H1 (cell line): Measurements from ENCODE around the gene LBX2. TPM values are rescaled to one million over a fixed set of nuclear protein-coding genes. Genes with fewer than 3 reads are reported as not detected.

Experiments used
- CTCF ChIA-PET: fragments of 300-600 bp; sonication (Branson Sonifier 250); formaldehyde crosslinking; loops from one replicate; lab custom pipeline; 2021; ENCODE audit not compliant: partially characterized antibody; lab: Charles Lee
- POLR2A ChIA-PET: fragments of 300-600 bp; sonication (Branson Sonifier 250); formaldehyde crosslinking; loops from one replicate; lab custom pipeline; 2021; ENCODE audit warnings: inconsistent platforms; ENCODE audit not compliant: partially characterized antibody; lab: Charles Lee
- DNase-seq, 2 experiments: peaks; one replicate each; pipeline versions ENCODE4 v3.0.0 to v3.0.0-alpha.2; 2010 to 2022; ENCODE audit warnings: low spot score in 2 of 2, low read depth in 1 of 2, mixed read lengths in 1 of 2
- FAIRE-seq: peaks from 2 replicates; lab custom pipeline; 2011; peaks lifted over from hg19 to GRCh38; lab: Jason Lieb, UNC
- H2AFZ ChIP-seq: 2 replicates; pipeline ENCODE4 v1.8.1; 2012; ENCODE audit warnings: low read length, inconsistent platforms
- H2AK5ac ChIP-seq: 2 replicates; pipeline ENCODE4 v1.6.1; 2013; ENCODE audit warnings: low read depth, low read length
- H2BK120ac ChIP-seq: replicated peaks from 2 replicates; pipeline ENCODE3; 2013; ENCODE audit warnings: low read depth, low read length, inconsistent platforms
- H2BK12ac ChIP-seq: 2 replicates; pipeline ENCODE4 v1.6.1; 2013; ENCODE audit warnings: low read depth, low read length
- H2BK15ac ChIP-seq: 2 replicates; pipeline ENCODE4 v1.6.1; 2013; ENCODE audit warnings: low read length
- H2BK20ac ChIP-seq: 2 replicates; pipeline ENCODE4 v1.6.1; 2013; ENCODE audit warnings: low read length
- H2BK5ac ChIP-seq: 2 replicates; pipeline ENCODE4 v1.6.1; 2013; ENCODE audit warnings: low read depth, low read length
- H3K14ac ChIP-seq: 2 replicates; pipeline ENCODE4 v1.6.1; 2013; ENCODE audit warnings: inconsistent platforms; ENCODE audit not compliant: insufficient read length
- H3K18ac ChIP-seq: 2 replicates; pipeline ENCODE4 v1.6.1; 2013; ENCODE audit warnings: low read length; ENCODE audit errors: extremely low read depth
- H3K23ac ChIP-seq: 2 replicates; pipeline ENCODE4 v1.6.1; 2013; ENCODE audit warnings: inconsistent platforms; ENCODE audit not compliant: insufficient read length
- H3K23me2 ChIP-seq: 2 replicates; pipeline ENCODE4 v1.6.1; 2013; ENCODE audit warnings: low read depth, low read length
- H3K27ac ChIP-seq: 2 replicates; pipeline ENCODE4 v1.6.1; 2011; ENCODE audit warnings: low read depth, low read length, inconsistent platforms
- H3K27me3 ChIP-seq, 4 experiments: replicated peaks in 1 of 4; 1 replicate in 1 of 4; 2 replicates in 3 of 4; pipeline versions ENCODE4 v1.6.1 to v1.8.1; 2011 to 2013; ENCODE audit warnings: low read length in 3 of 4, mild to moderate bottlenecking in 3 of 4, inconsistent platforms in 2 of 4, mixed read lengths in 2 of 4, moderate library complexity in 1 of 4; ENCODE audit not compliant: control insufficient read depth in 3 of 4, insufficient read depth in 3 of 4; ENCODE audit errors: extremely low read depth in 1 of 4
- H3K36me3 ChIP-seq, 4 experiments: 2 replicates each; pipeline versions ENCODE4 v1.6.1 to v1.8.1; 2011 to 2013; ENCODE audit warnings: mild to moderate bottlenecking in 4 of 4, low read length in 3 of 4, moderate library complexity in 2 of 4, control low read depth in 1 of 4, inconsistent platforms in 1 of 4; ENCODE audit not compliant: insufficient read depth in 4 of 4, control insufficient read depth in 2 of 4
- H3K4ac ChIP-seq: replicated peaks from 2 replicates; pipeline ENCODE3; 2013; ENCODE audit warnings: low read length, low read depth, mixed read lengths, inconsistent platforms; ENCODE audit not compliant: insufficient read length
- H3K4me1 ChIP-seq, 4 experiments: replicated peaks in 1 of 4; 1 replicate in 1 of 4; 2 replicates in 3 of 4; pipeline versions ENCODE4 v1.6.1 to v1.8.1; 2011 to 2013; ENCODE audit warnings: low read length in 3 of 4, inconsistent platforms in 2 of 4, mixed read lengths in 1 of 4; ENCODE audit not compliant: insufficient read depth in 4 of 4, control insufficient read depth in 3 of 4
- H3K4me2 ChIP-seq, 2 experiments: 2 replicates each; pipeline versions ENCODE4 v1.6.1 to v1.8.1; 2011 to 2013; ENCODE audit warnings: low read depth in 2 of 2, low read length in 2 of 2, control low read depth in 1 of 2, inconsistent platforms in 1 of 2, mild to moderate bottlenecking in 1 of 2; ENCODE audit not compliant: insufficient read depth in 1 of 2
- H3K4me3 ChIP-seq, 4 experiments: fragments of 200-600, 300-600 bp in 1 of 4; sonication (generic), shearing (Covaris generic), sonication (Bioruptor Twin) in 1 of 4; 2 replicates each; pipeline versions ENCODE4 v1.5.1 to v1.8.1; 2011 to 2016; ENCODE audit warnings: low read length in 4 of 4, low read depth in 3 of 4, control low read depth in 2 of 4, inconsistent platforms in 2 of 4, mild to moderate bottlenecking in 2 of 4, mixed read lengths in 1 of 4, moderate library complexity in 1 of 4; ENCODE audit not compliant: insufficient read depth in 2 of 4; ENCODE audit errors: extremely low read depth in 1 of 4
- H3K56ac ChIP-seq: replicated peaks from 2 replicates; pipeline ENCODE3; 2013; ENCODE audit warnings: low read depth, mild to moderate bottlenecking, mixed read lengths, low read length, inconsistent platforms; ENCODE audit not compliant: insufficient read length
- H3K79me1 ChIP-seq: 2 replicates; pipeline ENCODE4 v1.6.1; 2013; ENCODE audit warnings: low read depth, low read length, control low read depth
- H3K79me2 ChIP-seq, 2 experiments: 2 replicates each; pipeline versions ENCODE4 v1.6.1 to v1.8.1; 2012 to 2013; ENCODE audit warnings: low read length in 2 of 2, mild to moderate bottlenecking in 2 of 2, inconsistent platforms in 1 of 2; ENCODE audit not compliant: insufficient read depth in 2 of 2, control insufficient read depth in 1 of 2
- H3K9ac ChIP-seq, 4 experiments: replicated peaks in 1 of 4; 1 replicate in 1 of 4; 2 replicates in 3 of 4; pipeline versions ENCODE4 v1.6.1 to v1.8.1; 2011 to 2013; ENCODE audit warnings: low read depth in 3 of 4, low read length in 3 of 4, control low read depth in 2 of 4, mild to moderate bottlenecking in 2 of 4, moderate library complexity in 2 of 4, inconsistent platforms in 1 of 4; ENCODE audit errors: extremely low read depth in 1 of 4
- H3K9me3 ChIP-seq, 2 experiments: 2 replicates each; pipeline versions ENCODE4 v1.6.1 to v1.8.1; 2012 to 2013; ENCODE audit warnings: mild to moderate bottlenecking in 2 of 2, moderate library complexity in 2 of 2, control low read depth in 1 of 2, inconsistent platforms in 1 of 2, low read depth in 1 of 2, low read length in 1 of 2, mixed read lengths in 1 of 2; ENCODE audit not compliant: insufficient read depth in 2 of 2
- H4K20me1 ChIP-seq, 2 experiments: replicated peaks in 1 of 2; 2 replicates each; pipeline versions ENCODE3 to v1.8.1; 2011 to 2013; ENCODE audit warnings: inconsistent platforms in 2 of 2, low read length in 2 of 2, mild to moderate bottlenecking in 1 of 2; ENCODE audit not compliant: insufficient read depth in 2 of 2, control insufficient read depth in 1 of 2
- H4K5ac ChIP-seq: 2 replicates; pipeline ENCODE4 v1.6.1; 2013; ENCODE audit warnings: low read length, low read depth, mixed read lengths, inconsistent platforms; ENCODE audit not compliant: insufficient read length
- H4K8ac ChIP-seq: 2 replicates; pipeline ENCODE4 v1.8.0; 2013; ENCODE audit warnings: mild to moderate bottlenecking, moderate library complexity, low read length, inconsistent platforms; ENCODE audit not compliant: insufficient read depth; ENCODE audit errors: extremely low read depth
- H4K91ac ChIP-seq: replicated peaks from 2 replicates; pipeline ENCODE3; 2013; ENCODE audit warnings: low read length, mixed read lengths, inconsistent platforms; ENCODE audit not compliant: insufficient read length
- BCL11A ChIP-seq, 2 experiments: IDR thresholded peaks; one replicate each; pipeline ENCODE4 v1.6.1; 2011; ENCODE audit warnings: low read depth in 2 of 2, low read length in 2 of 2, mild to moderate bottlenecking in 2 of 2
- CBX5 ChIP-seq: fragments of 300-800, 300-1000 bp; sonication (generic); IDR thresholded peaks from 2 replicates; pipeline ENCODE4 v1.7.1; 2016; ENCODE audit warnings: antibody characterized with exemption, low read length, low read depth
- CHD2 ChIP-seq: IDR thresholded peaks from 2 replicates; pipeline ENCODE4 v1.6.1; 2012; ENCODE audit warnings: low read length, improper control_type of control experiment
- CTBP2 ChIP-seq: IDR thresholded peaks from 2 replicates; pipeline ENCODE4 v1.7.0; 2011; ENCODE audit warnings: borderline replicate concordance, mild to moderate bottlenecking, moderate library complexity, mixed read lengths, low read length; ENCODE audit not compliant: insufficient read depth, insufficient read length
- FOSL1 ChIP-seq: IDR thresholded peaks from 2 replicates; pipeline ENCODE4 v1.6.1; 2011; ENCODE audit warnings: mild to moderate bottlenecking, low read depth, low read length, moderate library complexity; ENCODE audit not compliant: insufficient read depth
- NANOG ChIP-seq: IDR thresholded peaks from 2 replicates; pipeline ENCODE4 v1.6.1; 2011; ENCODE audit warnings: low read length, low read depth, mild to moderate bottlenecking, inconsistent platforms; ENCODE audit not compliant: insufficient read depth, poor library complexity, severe bottlenecking
- NRF1 ChIP-seq: IDR thresholded peaks from 2 replicates; pipeline ENCODE4 v1.6.1; 2011; ENCODE audit warnings: mild to moderate bottlenecking, low read depth, low read length, improper control_type of control experiment
- PHF8 ChIP-seq: fragments of 200-600 bp; sonication (generic); conservative IDR thresholded peaks from 2 replicates; pipeline ENCODE4 v1.7.1; 2012; ENCODE audit warnings: low read depth, mild to moderate bottlenecking, inconsistent platforms, low read length, moderate library complexity
- RAD21 ChIP-seq, 2 experiments: IDR thresholded peaks in 1 of 2; conservative IDR thresholded peaks in 1 of 2; 2 replicates each; pipeline ENCODE4 v1.6.1; 2011; ENCODE audit warnings: low read depth in 2 of 2, low read length in 2 of 2, improper control_type of control experiment in 1 of 2, inconsistent platforms in 1 of 2, mild to moderate bottlenecking in 1 of 2, moderate library complexity in 1 of 2
- SIN3A ChIP-seq, 2 experiments: IDR thresholded peaks in 1 of 2; conservative IDR thresholded peaks in 1 of 2; 2 replicates each; pipeline ENCODE4 v1.6.1; 2011 to 2012; ENCODE audit warnings: low read length in 2 of 2, improper control_type of control experiment in 1 of 2, low read depth in 1 of 2, mild to moderate bottlenecking in 1 of 2
- SRF ChIP-seq: IDR thresholded peaks from 2 replicates; pipeline ENCODE4 v1.6.1; 2011; ENCODE audit warnings: mild to moderate bottlenecking, low read depth, low read length, moderate library complexity
- WGBS, 2 experiments: shearing (Covaris generic) in 1 of 2; methylation state at CpG; one replicate each; pipeline versions ENCODE4 v1.1.6 to v1.1.7; 2013 to 2015; ENCODE audit warnings: low lambda C conversion rate in 2 of 2, mixed read lengths in 2 of 2, inconsistent platforms in 1 of 2, low coverage in 1 of 2, missing lambda C conversion rate in 1 of 2; ENCODE audit not compliant: insufficient replicate concordance in 2 of 2, insufficient coverage in 1 of 2, insufficient read length in 1 of 2; ENCODE audit errors: extremely low coverage in 1 of 2, missing lambda C conversion rate in 1 of 2; 5-methylcytosine and 5-hydroxymethylcytosine counted together
- polyA plus RNA-seq, 7 experiments: library from polyadenylated mRNA; depleted of rRNA in 3 of 7; stranded (reverse) in 5 of 7; unstranded in 2 of 7; fragments of >200 nt in 5 of 7; fragments of 200-250 nt in 2 of 7; gene quantifications; 1 replicate in 5 of 7; 2 replicates in 1 of 7; 4 replicates in 1 of 7; pipeline versions ENCODE4 v1.2.1 to v1.2.3, GENCODE V29; 2011 to 2013; ENCODE audit warnings: missing spikeins in 2 of 7, mixed read lengths in 2 of 7
- total RNA-seq: library from RNA; stranded (reverse); fragmentation: NEBNext Ultra II Directional; extraction: Animal tissue kit (Norgen Biotek cat#: 25700); gene quantifications from 2 replicates; pipeline ENCODE4 v1.2.1, GENCODE V29; 2021
- TF ChIP-seq, protein P1 (sequence below): IDR thresholded peaks from 2 replicates; pipeline ENCODE4 v1.6.1; 2011; ENCODE audit warnings: low read length, improper control_type of control experiment

Gene LBX2
- total and polyA plus RNA-seq, 2 of the 8 experiments (the other 6 are each of a cell fraction or from before 2014, with no cell fraction given) = 0.27 TPM; not detected in 1

- Histone ChIP-seq H3K18ac (no peak overlapping the region), H2BK15ac (no peak overlapping the region), H2BK5ac (no peak overlapping the region), H2BK12ac (no peak overlapping the region), H3K27ac (no peak overlapping the region), H3K27me3 (peaks cover 0 to 1% (median 0%) of the 10 kb centered on the region in 4 experiments; a peak in 1 of 7 replicates), H2AFZ (no peak overlapping the region), H3K4me1 (no peaks in the 10 kb centered on the region; a peak in 1 of 7 replicates), H4K8ac (no peak overlapping the region), H2AK5ac (no peak overlapping the region), H4K91ac (no peak overlapping the region), H4K20me1 (peaks cover 5% of the 10 kb centered on the region in 2 experiments), H3K14ac (no peak overlapping the region), H3K56ac (no peak overlapping the region), H3K79me2 (no peaks in the 10 kb centered on the region), H2BK20ac (no peak overlapping the region), H3K23me2 (no peaks in the 10 kb centered on the region; the same call in 1 of the 2 replicates), H3K23ac (no peak overlapping the region), H4K5ac (no peak overlapping the region), H3K4ac (no peak overlapping the region), H3K79me1 (no peaks in the 10 kb centered on the region), H3K4me2 (no peak overlapping the region), H3K9me3 (no peaks in the 10 kb centered on the region), H3K9ac (no peak overlapping the region), H3K4me3 (no peak overlapping the region)
- no peak for DNase-seq
- POLR2A ChIA-PET = interaction anchor here (1.3 to 2.9 kb wide), 3 partner anchors 8 to 10 kb away, joined by 4 to 19 read pairs (median 12); partner anchors contain the start of genes AUP1 and HTRA2
- CTCF ChIA-PET = interaction anchor here (0.6 to 2.1 kb wide), 4 partner anchors 36 to 101 kb away, joined by 3 to 4 read pairs (median 4); no protein-coding TSS in a partner anchor
- no peak for FAIRE-seq
- WGBS, 2 experiments = 93% methylated on average over 5 of the region's 5 CpGs; no CpG with 5 or more reads in 1 of the 2 experiments
- TF ChIP-seq CBX5 (no peak), FOSL1 (no peak), CTBP2 (no peak), NRF1 (no peak), NANOG (no peak), SRF (no peak), SIN3A (conservative IDR thresholded peaks at IDR 0.05 in 1 of 2, IDR thresholded peaks at IDR 0.05 in 1 of 2; ENCODE audit: low read depth in 1 of 2, low read length in 2 of 2) (no peak), RAD21 (IDR thresholded peaks at IDR 0.05 in 1 of 2, conservative IDR thresholded peaks at IDR 0.05 in 1 of 2; ENCODE audit: low read depth in 2 of 2, low read length in 2 of 2) (no peak), CHD2 (no peak), BCL11A (IDR thresholded peaks at IDR 0.05; ENCODE audit: low read depth in 2 of 2, low read length in 2 of 2) (no peak), PHF8 (no peak)
- TF ChIP-seq, protein P1, sequence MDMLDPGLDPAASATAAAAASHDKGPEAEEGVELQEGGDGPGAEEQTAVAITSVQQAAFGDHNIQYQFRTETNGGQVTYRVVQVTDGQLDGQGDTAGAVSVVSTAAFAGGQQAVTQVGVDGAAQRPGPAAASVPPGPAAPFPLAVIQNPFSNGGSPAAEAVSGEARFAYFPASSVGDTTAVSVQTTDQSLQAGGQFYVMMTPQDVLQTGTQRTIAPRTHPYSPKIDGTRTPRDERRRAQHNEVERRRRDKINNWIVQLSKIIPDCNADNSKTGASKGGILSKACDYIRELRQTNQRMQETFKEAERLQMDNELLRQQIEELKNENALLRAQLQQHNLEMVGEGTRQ = no peak
- TF ChIP-seq, all 59 proteins: peak for 0
- Histone ChIP-seq H3K36me3 (no peaks in the 10 kb centered on the region), H2BK120ac (no peak overlapping the region)
Measured at GRCh38 chr2:74540291-74540690, 40.9 kb upstream of the LBX2 start.
